Gastrocnemius medialis (tissue), 4 donors: ENCODE results near the gene ATP9A.

Experiments
- CTCF ChIP-seq, 5 experiments: fragments of 450-650 bp in 3 of 5; fragments of 200-600 bp in 2 of 5; sonication (generic) in 2 of 5; IDR thresholded peaks in 4 of 5; conservative IDR thresholded peaks in 1 of 5; 1 replicate in 4 of 5; 2 replicates in 1 of 5; pipeline ENCODE4 v1.5.1; 2016 to 2019; ENCODE audit warnings: antibody characterized with exemption in 5 of 5, mild to moderate bottlenecking in 3 of 5, moderate library complexity in 3 of 5
- POLR2A ChIP-seq, 2 donors: fragments of 450-650 bp; IDR thresholded peaks; one replicate each; pipeline ENCODE4 v1.6.1; 2017; ENCODE audit warnings: antibody characterized with exemption in 2 of 2, mild to moderate bottlenecking in 2 of 2, moderate library complexity in 2 of 2

GRCh38 chr20:51678026-51678697 lies 90.0 kb downstream of the ATP9A start:
- TF ChIP-seq POLR2A (IDR thresholded peaks at IDR 0.05), result no peak
- TF ChIP-seq CTCF (IDR thresholded peaks at IDR 0.05 in 4 of 5, conservative IDR thresholded peaks at IDR 0.05 in 1 of 5), result no peak
